ACHN (cell line): ENCODE results near the gene TCTA.

Experiments used
- DNase-seq: peaks from one replicate; pipeline ENCODE4 v3.0.0-alpha.2; 2015
- in situ Hi-C: cut with HindIII; loops from 2 replicates; pipeline ENCODE4 v1.10.0; 2017; ENCODE audit warnings: low sequenced_read_pairs, low pct_ligation_motif_present, low pct_unique_long_range_greater_than_20kb

TCTA gene

GRCh38 chr3:49453621-49454020, 41.4 kb downstream of the TCTA start:
- in situ Hi-C loops: no loop called here

GRCh38 chr3:49454458-49454857, 42.2 kb downstream of the TCTA start:
- in situ Hi-C loops: no loop called here
- peak; percentile 20 for DNase-seq

More at GRCh38 chr3:49453621-49454020, 41.4 kb downstream of the TCTA start:
- DNase-seq: no peak

- in situ Hi-C loops: no loop called here
- DNase-seq: no peak
Measured at GRCh38 chr3:49454898-49455681, 42.9 kb downstream of the TCTA start.

- peak; percentile 39 for DNase-seq
- in situ Hi-C loops: no loop called here
Measured at GRCh38 chr3:49456466-49456865, 44.2 kb downstream of the TCTA start.

- no peak for DNase-seq
- in situ Hi-C loops: no loop called here
Measured at GRCh38 chr3:49460188-49460890, 48.1 kb downstream of the TCTA start.

GRCh38 chr3:49460956-49461355, 48.7 kb downstream of the TCTA start:
- no peak for DNase-seq
- in situ Hi-C loops: no loop called here

GRCh38 chr3:49461443-49462171, 49.4 kb downstream of the TCTA start:
- DNase-seq: no peak
- in situ Hi-C loops: no loop called here

GRCh38 chr3:49462222-49462621, 50.0 kb downstream of the TCTA start:
- in situ Hi-C loops: no loop called here
- no peak for DNase-seq

- in situ Hi-C loops: no loop called here
- DNase-seq: no peak
Measured at GRCh38 chr3:49465270-49466034, 53.2 kb downstream of the TCTA start.
